ENCODE measurements around the gene SPPL3.
"Not testable (repeated sequence)": the region's sequence is repeated elsewhere in the genome, so short reads cannot be mapped to it uniquely, and the experiment has no call there.

SPPL3 gene

GRCh38 chr12:120904197-120904773 is at the start of gene SPPL3:
Gene SPPL3, minus strand, starts transcription at chr12:120904358. Its CDS starts 491 bp downstream, at chr12:120903867.
- DNase-seq (ENCODE audit: low spot score), result peak; percentile 99

- DNase-seq (ENCODE audit: low spot score), result no peak
Observed at GRCh38 chr12:120950807-120951206, 46.6 kb upstream of the SPPL3 start.

- DNase-seq (ENCODE audit: low spot score), result not testable (repeated sequence)
Observed at GRCh38 chr12:120950260-120950799, 46.2 kb upstream of the SPPL3 start.

GRCh38 chr12:120945516-120945915 is 41.4 kb upstream of the SPPL3 start:
- DNase-seq (ENCODE audit: low spot score), result not testable (repeated sequence)

GRCh38 chr12:120944645-120945217 is 40.6 kb upstream of the SPPL3 start:
- peak; percentile 75 for DNase-seq (ENCODE audit: low spot score)

GRCh38 chr12:120943482-120943881 is 39.3 kb upstream of the SPPL3 start:
- no peak for DNase-seq (ENCODE audit: low spot score)

GRCh38 chr12:120941846-120942405 is 37.8 kb upstream of the SPPL3 start:
- no peak for DNase-seq (ENCODE audit: low spot score)

- no peak for DNase-seq (ENCODE audit: low spot score)
Observed at GRCh38 chr12:120941412-120941811, 37.3 kb upstream of the SPPL3 start.

- DNase-seq (ENCODE audit: low spot score), result no peak
Observed at GRCh38 chr12:120940799-120941198, 36.6 kb upstream of the SPPL3 start.

- no peak for DNase-seq (ENCODE audit: low spot score)
Observed at GRCh38 chr12:120940006-120940405, 35.8 kb upstream of the SPPL3 start.

- DNase-seq (ENCODE audit: low spot score), result no peak
Observed at GRCh38 chr12:120939523-120939922, 35.4 kb upstream of the SPPL3 start.

- no peak for DNase-seq (ENCODE audit: low spot score)
Observed at GRCh38 chr12:120938496-120938895, 34.3 kb upstream of the SPPL3 start.

- DNase-seq (ENCODE audit: low spot score), result no peak
Observed at GRCh38 chr12:120936197-120936596, 32.0 kb upstream of the SPPL3 start.

- no peak for DNase-seq (ENCODE audit: low spot score)
Observed at GRCh38 chr12:120933786-120934185, 29.6 kb upstream of the SPPL3 start.

- no peak for DNase-seq (ENCODE audit: low spot score)
Observed at GRCh38 chr12:120932956-120933526, 28.9 kb upstream of the SPPL3 start.

GRCh38 chr12:120932058-120932457 is 27.9 kb upstream of the SPPL3 start:
- DNase-seq (ENCODE audit: low spot score), result no peak

- no peak for DNase-seq (ENCODE audit: low spot score)
Observed at GRCh38 chr12:120930032-120930431, 25.9 kb upstream of the SPPL3 start.

- DNase-seq (ENCODE audit: low spot score), result no peak
Observed at GRCh38 chr12:120928864-120929652, 24.9 kb upstream of the SPPL3 start.

- no peak for DNase-seq (ENCODE audit: low spot score)
Observed at GRCh38 chr12:120925740-120926563, 21.8 kb upstream of the SPPL3 start.

- no peak for DNase-seq (ENCODE audit: low spot score)
Observed at GRCh38 chr12:120922279-120922678, 18.1 kb upstream of the SPPL3 start.

- no peak for DNase-seq (ENCODE audit: low spot score)
Observed at GRCh38 chr12:120921637-120922036, 17.5 kb upstream of the SPPL3 start.
